Measurements from ENCODE around the gene CALM3.

Gene CALM3

DNA sequence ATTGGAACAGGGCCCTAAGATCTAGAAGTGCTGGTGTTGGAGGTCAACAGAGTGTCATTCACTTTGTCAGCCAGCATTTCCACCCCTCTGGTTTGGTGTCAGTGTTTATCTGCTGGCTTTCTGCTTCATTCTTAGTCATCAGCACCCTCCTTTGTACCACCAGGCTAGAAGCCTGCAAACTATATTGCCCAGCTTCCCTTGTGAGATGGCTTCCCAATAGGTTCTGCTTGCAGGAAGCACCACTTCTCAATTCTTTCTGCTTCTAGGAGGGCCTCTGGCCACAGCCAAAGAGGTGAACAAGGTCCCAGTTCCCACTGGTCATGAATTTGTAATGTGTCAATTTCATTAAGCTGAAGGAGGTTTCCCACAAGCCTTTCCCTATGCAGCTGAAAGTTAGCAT is 36.4 kb upstream of the CALM3 start:
- H3K27me3 ChIP-seq (replicated peaks) = no peaks in the 10 kb centered on the region
- no peak overlapping the region for H3K4me3 ChIP-seq (ENCODE audit: low read depth, low read length)
- DNase-seq = no peak
- no peaks in the 10 kb centered on the region for H3K36me3 ChIP-seq (replicated peaks)
- in situ Hi-C loops (cut with HindIII; ENCODE audit: low pct_ligation_motif_present, low sequenced_read_pairs) = no loop called here
- TF ChIP-seq, protein P1, sequence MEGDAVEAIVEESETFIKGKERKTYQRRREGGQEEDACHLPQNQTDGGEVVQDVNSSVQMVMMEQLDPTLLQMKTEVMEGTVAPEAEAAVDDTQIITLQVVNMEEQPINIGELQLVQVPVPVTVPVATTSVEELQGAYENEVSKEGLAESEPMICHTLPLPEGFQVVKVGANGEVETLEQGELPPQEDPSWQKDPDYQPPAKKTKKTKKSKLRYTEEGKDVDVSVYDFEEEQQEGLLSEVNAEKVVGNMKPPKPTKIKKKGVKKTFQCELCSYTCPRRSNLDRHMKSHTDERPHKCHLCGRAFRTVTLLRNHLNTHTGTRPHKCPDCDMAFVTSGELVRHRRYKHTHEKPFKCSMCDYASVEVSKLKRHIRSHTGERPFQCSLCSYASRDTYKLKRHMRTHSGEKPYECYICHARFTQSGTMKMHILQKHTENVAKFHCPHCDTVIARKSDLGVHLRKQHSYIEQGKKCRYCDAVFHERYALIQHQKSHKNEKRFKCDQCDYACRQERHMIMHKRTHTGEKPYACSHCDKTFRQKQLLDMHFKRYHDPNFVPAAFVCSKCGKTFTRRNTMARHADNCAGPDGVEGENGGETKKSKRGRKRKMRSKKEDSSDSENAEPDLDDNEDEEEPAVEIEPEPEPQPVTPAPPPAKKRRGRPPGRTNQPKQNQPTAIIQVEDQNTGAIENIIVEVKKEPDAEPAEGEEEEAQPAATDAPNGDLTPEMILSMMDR (IDR thresholded peaks at IDR 0.05; ENCODE audit: low read depth, low read length, missing control alignments) = no peak
- no peak overlapping the region for H3K27ac ChIP-seq

- Histone ChIP-seq H3K27ac (no peak overlapping the region), H3K27me3 (replicated peaks) (no peaks in the 10 kb centered on the region), H3K4me3 (ENCODE audit: low read depth, low read length) (no peak overlapping the region), H3K36me3 (replicated peaks) (no peaks in the 10 kb centered on the region)
- in situ Hi-C loops (cut with HindIII; ENCODE audit: low pct_ligation_motif_present, low sequenced_read_pairs) = no loop called here
- TF ChIP-seq, protein P1 (IDR thresholded peaks at IDR 0.05; ENCODE audit: low read depth, low read length, missing control alignments) = peak; percentile 49
- peak; percentile 14 for DNase-seq
Measured at GRCh38 chr19:46571495-46571894, 29.6 kb upstream of the CALM3 start.

DNA sequence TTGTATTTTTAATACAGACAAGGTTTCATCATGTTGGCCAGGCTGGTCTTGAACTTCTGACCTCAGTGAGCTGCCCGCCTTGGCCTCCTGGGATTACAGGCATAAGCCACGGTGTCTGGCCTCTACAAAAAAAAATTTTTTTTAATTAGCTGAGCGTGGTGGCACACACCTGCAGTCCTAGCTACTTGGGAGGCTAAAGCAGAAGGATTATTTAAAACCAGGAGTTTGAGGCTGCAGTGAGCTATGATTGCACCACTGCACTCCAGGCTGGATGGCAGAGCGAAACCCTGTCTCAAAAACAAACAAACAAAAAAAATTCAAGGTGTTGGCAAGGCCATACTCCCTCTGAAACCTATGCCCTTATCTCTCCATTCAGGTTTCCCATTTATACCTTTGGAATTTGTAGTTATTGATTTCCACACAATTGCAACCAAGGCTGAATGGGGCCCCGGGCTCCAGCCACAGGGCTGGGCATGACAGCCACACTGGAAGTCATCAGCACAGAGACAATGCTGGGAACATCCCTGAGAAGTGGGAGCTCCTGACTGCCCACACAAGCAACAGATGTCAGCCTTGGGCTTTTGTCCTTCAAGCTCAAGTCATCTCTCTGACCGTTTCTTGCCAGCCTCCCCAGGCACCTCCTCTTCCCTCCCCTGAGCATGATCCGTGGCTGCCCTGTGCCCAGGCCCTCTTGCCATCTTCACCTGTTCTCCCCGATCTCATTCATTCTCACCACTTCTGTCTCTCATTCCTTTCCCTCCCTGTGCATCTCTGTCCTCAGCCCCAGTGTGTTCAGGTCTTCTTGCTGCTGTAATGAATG is 27.2 kb upstream of the CALM3 start:
- TF ChIP-seq, protein P1 (IDR thresholded peaks at IDR 0.05; ENCODE audit: low read depth, low read length, missing control alignments) = no peak
- Histone ChIP-seq H3K27me3 (replicated peaks) (no peaks in the 10 kb centered on the region), H3K27ac (no peak overlapping the region), H3K36me3 (replicated peaks) (no peaks in the 10 kb centered on the region), H3K4me3 (ENCODE audit: low read depth, low read length) (no peak overlapping the region)
- no peak for DNase-seq
- in situ Hi-C loops (cut with HindIII; ENCODE audit: low pct_ligation_motif_present, low sequenced_read_pairs) = no loop called here

- H3K36me3 ChIP-seq (replicated peaks) = no peaks in the 10 kb centered on the region
- in situ Hi-C loops (cut with HindIII; ENCODE audit: low pct_ligation_motif_present, low sequenced_read_pairs) = no loop called here
- H3K27ac ChIP-seq = no peak overlapping the region
- H3K4me3 ChIP-seq (ENCODE audit: low read depth, low read length) = no peak overlapping the region
- H3K27me3 ChIP-seq (replicated peaks) = no peaks in the 10 kb centered on the region
- TF ChIP-seq, protein P1 (IDR thresholded peaks at IDR 0.05; ENCODE audit: low read depth, low read length, missing control alignments) = no peak
- no peak for DNase-seq
Measured at GRCh38 chr19:46574533-46574932, 26.6 kb upstream of the CALM3 start.

DNA sequence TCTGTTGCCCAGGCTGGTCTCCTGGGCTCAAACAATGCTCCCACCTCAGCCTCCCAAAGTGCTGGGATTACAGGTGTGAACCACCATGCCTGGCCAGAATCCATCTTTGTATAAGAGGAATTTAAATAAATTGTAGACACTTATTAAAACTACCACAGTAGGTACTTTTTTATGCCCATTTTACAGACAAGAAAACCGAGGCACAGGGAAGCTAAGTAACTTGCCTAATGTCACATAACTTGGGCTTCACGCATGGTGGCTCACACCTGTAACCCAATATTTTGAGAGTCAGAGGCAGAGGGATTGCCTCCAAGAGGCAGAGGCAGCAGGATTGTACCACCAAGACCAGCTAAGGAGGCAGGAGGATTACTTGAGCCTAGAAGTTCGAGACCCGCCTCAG is 22.7 kb upstream of the CALM3 start:
- DNase-seq = no peak
- TF ChIP-seq, protein P1 (IDR thresholded peaks at IDR 0.05; ENCODE audit: low read depth, low read length, missing control alignments) = no peak
- no peak overlapping the region for H3K4me3 ChIP-seq (ENCODE audit: low read depth, low read length)
- no peak overlapping the region for H3K27ac ChIP-seq
- no peaks in the 10 kb centered on the region for H3K27me3 ChIP-seq (replicated peaks)
- H3K36me3 ChIP-seq (replicated peaks) = no peaks in the 10 kb centered on the region
- in situ Hi-C loops (cut with HindIII; ENCODE audit: low pct_ligation_motif_present, low sequenced_read_pairs) = no loop called here

Measured in brain microvascular endothelial cell (primary cell).